GM18907 (cell line): ENCODE measurements around the gene TSPAN16.
"Not testable (repeated sequence)": the region's sequence is repeated elsewhere in the genome, so short reads cannot be mapped to it uniquely, and the experiment has no call there.

Experiments
- ATAC-seq: cut with Tn5 transposase; IDR thresholded peaks from one replicate; pipeline ENCODE4 v1.9.1; 2021; ENCODE audit warnings: mild to moderate bottlenecking, moderate library complexity; ENCODE audit not compliant: unreplicated experiment

The TSPAN16 gene

GRCh38 chr19:11340099-11340467 lies 44.1 kb downstream of the TSPAN16 start:
- ATAC-seq, result not testable (repeated sequence)

- no peak for ATAC-seq
Observed at GRCh38 chr19:11342429-11342828, 46.5 kb downstream of the TSPAN16 start.

GRCh38 chr19:11345122-11345803 lies 49.3 kb downstream of the TSPAN16 start:
- no peak for ATAC-seq

- peak; percentile 86 for ATAC-seq
Observed at GRCh38 chr19:11346104-11346940, 50.4 kb downstream of the TSPAN16 start, which contains the start of the genes CCDC159 and TMEM205. CCDC159 (plus strand) TSS chr19:11346519; CDS start chr19:11346607, 88 bp downstream. TMEM205 (minus strand) TSS chr19:11346268; CDS start chr19:11345619, 649 bp downstream.

- ATAC-seq, result no peak
Observed at GRCh38 chr19:11347546-11348039, 51.6 kb downstream of the TSPAN16 start.

GRCh38 chr19:11349171-11349570 lies 53.2 kb downstream of the TSPAN16 start:
- ATAC-seq, result no peak

- not testable (repeated sequence) for ATAC-seq
Observed at GRCh38 chr19:11354102-11354501, 58.1 kb downstream of the TSPAN16 start.

GRCh38 chr19:11355160-11356073 lies 59.5 kb downstream of the TSPAN16 start, which contains the start of gene PLPPR2:
PLPPR2 (plus strand) TSS chr19:11355432; CDS start chr19:11357674, 2,242 bp downstream.
- no peak for ATAC-seq

GRCh38 chr19:11356074-11356397 lies 60.1 kb downstream of the TSPAN16 start:
- ATAC-seq, result no peak

GRCh38 chr19:11356676-11357550 lies 61.0 kb downstream of the TSPAN16 start:
- ATAC-seq, result no peak

GRCh38 chr19:11359421-11359820 lies 63.5 kb downstream of the TSPAN16 start:
- no peak for ATAC-seq

GRCh38 chr19:11361037-11361770 lies 65.2 kb downstream of the TSPAN16 start:
- no peak for ATAC-seq

GRCh38 chr19:11361771-11362731 lies 66.1 kb downstream of the TSPAN16 start:
- no peak for ATAC-seq

- no peak for ATAC-seq
Observed at GRCh38 chr19:11363881-11364280, 67.9 kb downstream of the TSPAN16 start.

- ATAC-seq, result no peak
Observed at GRCh38 chr19:11364296-11364904, 68.4 kb downstream of the TSPAN16 start.

GRCh38 chr19:11364935-11365334 lies 69.0 kb downstream of the TSPAN16 start:
- no peak for ATAC-seq
